ENCODE data around the gene MEGF9. TPM values are rescaled to one million over a fixed set of nuclear protein-coding genes. Genes with fewer than 3 reads are reported as not detected.
"Not testable (repeated sequence)": the region's sequence is repeated elsewhere in the genome, so short reads cannot be mapped to it uniquely, and the experiment has no call there.

MEGF9 gene
- total RNA-seq, 2 donors from 2014 or later: 5.0 to 10.7 TPM

DNA sequence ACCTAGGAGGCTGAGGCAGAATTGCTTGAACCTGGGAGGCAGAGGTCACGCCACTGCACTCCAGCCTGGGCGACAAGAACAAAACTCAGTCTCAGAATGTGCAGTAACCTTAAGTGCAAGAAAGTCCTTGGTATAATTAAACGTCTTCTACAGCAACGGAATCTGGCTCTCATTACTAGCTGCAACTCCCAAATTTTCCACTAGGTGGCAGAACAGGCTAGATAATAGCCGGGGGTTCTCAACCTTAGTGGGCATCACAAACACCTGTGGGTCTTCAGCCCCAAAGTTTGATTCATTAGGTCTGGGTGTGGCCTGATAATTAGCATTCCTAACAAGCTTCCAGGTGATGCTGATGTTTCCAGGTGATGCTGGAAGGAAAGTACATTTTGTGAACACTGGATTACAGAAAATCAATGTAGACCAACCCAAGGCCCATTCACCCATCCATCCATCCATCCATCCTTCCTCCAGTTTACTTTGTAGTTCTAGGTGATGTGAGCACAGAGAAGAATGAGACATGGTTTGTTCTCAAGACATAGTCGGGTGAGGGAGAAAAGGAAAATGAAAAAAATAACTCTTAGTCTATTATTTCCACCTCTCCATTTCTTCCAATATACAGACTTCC, 41.7 kb upstream of the MEGF9 start:
- peak; percentile 95 for TF ChIP-seq CTCF (conservative IDR thresholded peaks at IDR 0.05)
- no peaks in the 10 kb centered on the region for H3K27me3 ChIP-seq (ENCODE audit: control insufficient read depth, insufficient read depth, low read length, poor library complexity, severe bottlenecking)
- no peak overlapping the region for H3K4me3 ChIP-seq (ENCODE audit: low read length)
- Mint-ChIP-seq H3K4me1 (no peaks in the 10 kb centered on the region), H3K9me3 (no peaks in the 10 kb centered on the region), H3K27ac (no peak overlapping the region), H3K36me3 (ENCODE audit: low read depth) (peaks cover 5% of the 10 kb centered on the region), H3K4me3 (no peak overlapping the region), H3K27me3 (ENCODE audit: insufficient read depth) (no peaks in the 10 kb centered on the region)
- no peak overlapping the region for H3K9ac ChIP-seq (ENCODE audit: extremely low read depth, low read length, poor library complexity, severe bottlenecking)
- peak; percentile 88 for DNase-seq
- peaks cover 35% of the 10 kb centered on the region for H3K36me3 ChIP-seq (ENCODE audit: control insufficient read depth, insufficient read depth, low read length)
- WGBS, 2 experiments (ENCODE audit: insufficient coverage in 1 of 2, insufficient read length in 1 of 2): 32 to 42% methylated on average over 3 to 5 of the region's 6 CpGs
- no peaks in the 10 kb centered on the region for H3K4me1 ChIP-seq (ENCODE audit: control insufficient read depth, insufficient read depth, low read length)
- H3K27ac ChIP-seq (ENCODE audit: low read depth, low read length): no peak overlapping the region
- no peaks in the 10 kb centered on the region for H3K9me3 ChIP-seq (ENCODE audit: control insufficient read depth, low read length)

DNA sequence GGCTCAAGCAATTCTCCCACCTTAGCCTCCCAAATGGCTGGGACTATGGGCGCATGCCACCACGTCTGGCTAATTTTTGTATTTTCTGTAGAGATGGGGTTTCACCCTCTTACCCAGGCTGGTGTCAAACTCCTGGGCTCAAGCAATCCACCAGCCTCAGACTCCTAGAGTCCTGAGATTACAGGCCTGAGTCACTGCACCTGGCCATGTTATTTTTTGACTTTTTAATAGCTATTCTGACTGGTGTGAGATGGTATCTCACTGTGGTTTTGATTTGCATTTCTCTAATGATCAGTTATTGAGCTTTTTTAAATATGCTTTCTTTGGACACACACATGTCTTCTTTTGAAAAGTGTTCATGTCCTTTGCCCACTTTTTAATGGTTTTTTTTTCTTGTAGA, 40.8 kb upstream of the MEGF9 start:
- TF ChIP-seq CTCF (conservative IDR thresholded peaks at IDR 0.05): no peak
- H3K9ac ChIP-seq (ENCODE audit: extremely low read depth, low read length, poor library complexity, severe bottlenecking): no peak overlapping the region
- no peak overlapping the region for H3K27ac ChIP-seq (ENCODE audit: low read depth, low read length)
- no peak overlapping the region for H3K4me3 ChIP-seq (ENCODE audit: low read length)
- H3K27me3 ChIP-seq (ENCODE audit: control insufficient read depth, insufficient read depth, low read length, poor library complexity, severe bottlenecking): no peaks in the 10 kb centered on the region
- H3K27ac Mint-ChIP-seq: no peak overlapping the region
- no peak for DNase-seq
- H3K9me3 Mint-ChIP-seq: no peaks in the 10 kb centered on the region
- no peaks in the 10 kb centered on the region for H3K4me1 ChIP-seq (ENCODE audit: control insufficient read depth, insufficient read depth, low read length)
- H3K27me3 Mint-ChIP-seq (ENCODE audit: insufficient read depth): no peaks in the 10 kb centered on the region
- no peaks in the 10 kb centered on the region for H3K4me1 Mint-ChIP-seq
- peaks cover 28% of the 10 kb centered on the region for H3K36me3 ChIP-seq (ENCODE audit: control insufficient read depth, insufficient read depth, low read length)
- peaks cover 3% of the 10 kb centered on the region for H3K36me3 Mint-ChIP-seq (ENCODE audit: low read depth)
- no peak overlapping the region for H3K4me3 Mint-ChIP-seq
- 100% methylated on average over 2 of the region's 2 CpGs; no CpG with 5 or more reads in 1 of the 2 experiments for WGBS, 2 experiments (ENCODE audit: insufficient coverage in 1 of 2, insufficient read length in 1 of 2)
- no peaks in the 10 kb centered on the region for H3K9me3 ChIP-seq (ENCODE audit: control insufficient read depth, low read length)

- no peak for DNase-seq
- H3K4me3 Mint-ChIP-seq: no peak overlapping the region
- Histone ChIP-seq H3K4me3 (ENCODE audit: low read length) (no peak overlapping the region), H3K9ac (ENCODE audit: extremely low read depth, low read length, poor library complexity, severe bottlenecking) (no peak overlapping the region), H3K4me1 (ENCODE audit: control insufficient read depth, insufficient read depth, low read length) (no peaks in the 10 kb centered on the region), H3K36me3 (ENCODE audit: control insufficient read depth, insufficient read depth, low read length) (no peaks in the 10 kb centered on the region), H3K27me3 (ENCODE audit: control insufficient read depth, insufficient read depth, low read length, poor library complexity, severe bottlenecking) (no peaks in the 10 kb centered on the region), H3K27ac (ENCODE audit: low read depth, low read length) (no peak overlapping the region), H3K9me3 (ENCODE audit: control insufficient read depth, low read length) (peaks cover 12% of the 10 kb centered on the region)
- peaks cover 9% of the 10 kb centered on the region for H3K36me3 Mint-ChIP-seq (ENCODE audit: low read depth)
- peaks cover 5% of the 10 kb centered on the region for H3K4me1 Mint-ChIP-seq
- H3K9me3 Mint-ChIP-seq: peaks cover 20% of the 10 kb centered on the region
- no peak overlapping the region for H3K27ac Mint-ChIP-seq
- H3K27me3 Mint-ChIP-seq (ENCODE audit: insufficient read depth): no peaks in the 10 kb centered on the region
- no peak for TF ChIP-seq CTCF (conservative IDR thresholded peaks at IDR 0.05)
- 89 to 92% methylated on average over 1 to 5 of the region's 5 CpGs for WGBS, 2 experiments (ENCODE audit: insufficient coverage in 1 of 2, insufficient read length in 1 of 2)
These were observed 36.2 kb upstream of the MEGF9 start for GRCh38 chr9:120750421-120750820.

- H3K4me3 Mint-ChIP-seq; H3K27me3 Mint-ChIP-seq (ENCODE audit: insufficient read depth); H3K4me3 ChIP-seq (ENCODE audit: low read length); H3K27me3 ChIP-seq (ENCODE audit: control insufficient read depth, insufficient read depth, low read length, poor library complexity, severe bottlenecking); DNase-seq; H3K27ac Mint-ChIP-seq; H3K4me1 ChIP-seq (ENCODE audit: control insufficient read depth, insufficient read depth, low read length); H3K9ac ChIP-seq (ENCODE audit: extremely low read depth, low read length, poor library complexity, severe bottlenecking); H3K36me3 ChIP-seq (ENCODE audit: control insufficient read depth, insufficient read depth, low read length); H3K27ac ChIP-seq (ENCODE audit: low read depth, low read length); H3K4me1 Mint-ChIP-seq; H3K36me3 Mint-ChIP-seq (ENCODE audit: low read depth): not testable (repeated sequence)
- WGBS, 2 experiments (ENCODE audit: insufficient coverage in 1 of 2, insufficient read length in 1 of 2): 96 to 98% methylated on average over 19 to 26 of the region's 26 CpGs
- H3K9me3 Mint-ChIP-seq: peaks cover 22% of the 10 kb centered on the region
- peaks cover 12% of the 10 kb centered on the region for H3K9me3 ChIP-seq (ENCODE audit: control insufficient read depth, low read length)
These were observed 32.1 kb upstream of the MEGF9 start for GRCh38 chr9:120746366-120746765.
